Tibial artery (tissue), 4 donors: ENCODE data around the gene AHDC1.

Source experiments
- DNase-seq, 2 donors: peaks; one replicate each; pipeline ENCODE4 v3.0.0-alpha.2; 2019
- H3K27ac ChIP-seq, 2 donors: fragments of 200-600 bp; sonication (generic) in 1 of 2; 1 replicate in 1 of 2; 2 replicates in 1 of 2; pipeline ENCODE4 v1.5.1; 2018 to 2019; ENCODE audit warnings: mild to moderate bottlenecking in 1 of 2
- H3K27me3 ChIP-seq, 2 donors: fragments of 200-600 bp; sonication (generic) in 1 of 2; one replicate each; pipeline versions ENCODE4 v1.5.1 to v1.6.0; 2016 to 2019
- H3K36me3 ChIP-seq, 3 donors: fragments of 200-600 bp; sonication (generic) in 2 of 3; one replicate each; pipeline ENCODE4 v1.5.1; 2016 to 2019; ENCODE audit warnings: mild to moderate bottlenecking in 2 of 3
- H3K4me1 ChIP-seq, 4 donors: fragments of 200-600 bp; sonication (generic) in 2 of 4; 1 replicate in 3 of 4; 2 replicates in 1 of 4; pipeline ENCODE4 v1.5.1; 2016 to 2019
- H3K4me3 ChIP-seq, 2 donors: fragments of 200-600 bp; sonication (generic) in 1 of 2; 1 replicate in 1 of 2; 2 replicates in 1 of 2; pipeline ENCODE4 v1.5.1; 2018 to 2019; ENCODE audit warnings: mild to moderate bottlenecking in 2 of 2
- H3K9me3 ChIP-seq, 3 donors: fragments of 200-600 bp; sonication (generic) in 1 of 3; one replicate each; pipeline ENCODE4 v1.5.1; 2016 to 2019
- intact Hi-C: fragments of 100-400 bp; cut with DNase I; formaldehyde crosslinking; loops from one replicate; pipeline ENCODE4 v1.15.0; 2023; ENCODE audit warnings: low total_unique reads
- TF ChIP-seq, protein P1 (sequence below), 2 experiments: fragments of 200-600 bp in 1 of 2; fragments of 450-650 bp in 1 of 2; IDR thresholded peaks; one replicate each; pipeline ENCODE4 v1.5.1; 2017 to 2019; ENCODE audit warnings: antibody characterized with exemption in 2 of 2, mild to moderate bottlenecking in 1 of 2, moderate library complexity in 1 of 2

The AHDC1 gene

DNA sequence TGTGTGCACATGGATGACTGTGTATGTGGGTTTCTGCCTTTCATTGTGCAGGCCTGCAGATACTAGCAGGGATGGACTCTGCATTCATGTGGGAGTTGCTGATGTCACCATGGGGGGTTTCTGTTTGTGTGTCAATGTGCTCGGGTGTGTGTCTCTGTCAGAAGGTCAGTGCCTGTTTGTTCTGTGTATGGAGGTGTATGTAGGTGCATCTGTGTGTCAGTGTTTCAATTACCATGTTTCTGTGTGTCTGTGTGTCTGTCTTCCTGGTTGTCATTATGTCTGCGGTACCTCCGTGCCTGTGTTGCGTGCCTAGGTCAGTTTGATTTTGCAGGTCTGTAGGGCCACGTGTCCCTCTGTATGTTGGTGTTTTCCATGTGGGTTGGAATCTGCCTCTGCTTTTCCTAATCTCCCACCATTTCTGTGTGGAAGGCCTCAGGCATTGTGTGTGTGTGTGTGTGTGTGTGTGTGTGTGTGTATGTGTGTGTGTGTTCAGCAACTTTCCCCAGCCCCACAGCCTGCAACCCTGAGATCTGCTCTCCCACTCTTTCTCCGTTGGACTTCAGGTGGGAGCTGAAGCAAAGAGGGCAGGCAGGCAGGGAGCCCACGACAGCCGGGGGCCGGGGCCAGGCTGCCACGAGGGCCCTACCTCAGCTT, 77.2 kb downstream of the AHDC1 start:
- no peak overlapping the region for H3K4me3 ChIP-seq
- no peak for DNase-seq

DNA sequence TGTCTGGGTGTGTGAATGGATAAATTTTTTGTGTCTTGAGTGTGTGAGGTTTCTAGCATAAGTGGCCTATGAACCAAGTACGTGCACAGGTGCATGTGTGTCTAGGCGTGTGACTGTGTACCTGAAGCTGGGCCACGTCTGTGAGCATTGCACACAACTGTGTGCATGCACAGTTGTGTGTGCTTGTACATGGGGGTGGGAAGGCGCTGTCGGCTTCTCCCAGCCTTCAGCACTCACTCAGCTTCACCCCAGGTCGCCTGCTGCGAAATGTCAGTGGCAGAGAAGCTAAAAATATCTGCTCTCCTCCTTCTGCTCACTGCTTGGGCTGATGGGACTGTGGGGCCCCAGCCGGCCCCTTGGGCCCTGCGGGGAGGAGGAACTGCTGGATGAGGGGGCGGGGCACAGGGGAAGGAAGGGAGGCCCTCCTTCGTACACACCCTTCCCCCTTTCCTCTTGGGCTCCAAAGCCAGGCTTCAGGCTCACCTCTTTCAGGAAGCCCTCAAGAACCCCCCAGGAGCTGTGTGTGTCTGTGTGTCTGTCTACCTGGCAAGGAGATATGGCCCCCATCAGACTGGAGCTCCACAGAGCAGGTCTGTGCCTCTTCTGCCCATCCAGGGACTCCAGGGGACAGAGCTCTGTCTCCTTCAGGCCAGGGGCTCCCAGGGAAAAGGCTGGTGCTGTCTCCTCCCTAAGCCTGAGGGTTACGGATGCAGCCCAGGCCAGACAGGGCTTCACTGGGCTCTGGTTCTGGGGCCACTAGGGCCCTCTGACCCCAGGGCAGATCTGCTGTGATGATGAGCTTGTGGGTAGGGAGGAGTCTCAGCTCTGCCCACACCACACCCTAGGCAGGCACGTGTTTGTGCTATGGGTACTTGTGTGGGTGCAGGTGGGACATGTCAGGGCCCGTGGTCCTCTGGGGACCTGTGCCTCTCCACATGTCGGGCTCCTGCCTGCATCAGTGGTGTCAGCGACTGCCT, 78.4 kb downstream of the AHDC1 start:
- peak overlapping the region; percentile 86 to 89 for H3K27ac ChIP-seq
- no peaks in the 10 kb centered on the region for H3K27me3 ChIP-seq
- DNase-seq = peak; percentile 72 to 93
- intact Hi-C loops = loop anchor here (5.0 kb wide), 1 partner anchor 33 kb away; the partner anchor contains the start of gene WASF2
- TF ChIP-seq, protein P1, sequence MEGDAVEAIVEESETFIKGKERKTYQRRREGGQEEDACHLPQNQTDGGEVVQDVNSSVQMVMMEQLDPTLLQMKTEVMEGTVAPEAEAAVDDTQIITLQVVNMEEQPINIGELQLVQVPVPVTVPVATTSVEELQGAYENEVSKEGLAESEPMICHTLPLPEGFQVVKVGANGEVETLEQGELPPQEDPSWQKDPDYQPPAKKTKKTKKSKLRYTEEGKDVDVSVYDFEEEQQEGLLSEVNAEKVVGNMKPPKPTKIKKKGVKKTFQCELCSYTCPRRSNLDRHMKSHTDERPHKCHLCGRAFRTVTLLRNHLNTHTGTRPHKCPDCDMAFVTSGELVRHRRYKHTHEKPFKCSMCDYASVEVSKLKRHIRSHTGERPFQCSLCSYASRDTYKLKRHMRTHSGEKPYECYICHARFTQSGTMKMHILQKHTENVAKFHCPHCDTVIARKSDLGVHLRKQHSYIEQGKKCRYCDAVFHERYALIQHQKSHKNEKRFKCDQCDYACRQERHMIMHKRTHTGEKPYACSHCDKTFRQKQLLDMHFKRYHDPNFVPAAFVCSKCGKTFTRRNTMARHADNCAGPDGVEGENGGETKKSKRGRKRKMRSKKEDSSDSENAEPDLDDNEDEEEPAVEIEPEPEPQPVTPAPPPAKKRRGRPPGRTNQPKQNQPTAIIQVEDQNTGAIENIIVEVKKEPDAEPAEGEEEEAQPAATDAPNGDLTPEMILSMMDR (IDR thresholded peaks at IDR 0.05) = no peak
- no peaks in the 10 kb centered on the region for H3K36me3 ChIP-seq
- H3K9me3 ChIP-seq = no peaks in the 10 kb centered on the region
- peaks cover 15 to 91% (median 82%) of the 10 kb centered on the region in 4 donors for H3K4me1 ChIP-seq
- H3K4me3 ChIP-seq = peak overlapping the region; percentile 19

More for the DNA sequence above, 77.2 kb downstream of the AHDC1 start:
- Histone ChIP-seq H3K27me3 (no peaks in the 10 kb centered on the region), H3K36me3 (no peaks in the 10 kb centered on the region), H3K4me1 (peaks cover 11 to 80% (median 71%) of the 10 kb centered on the region in 4 donors), H3K9me3 (no peaks in the 10 kb centered on the region), H3K27ac (peak overlapping the region; percentile 86 to 89)
- intact Hi-C loops = loop anchor here (5.0 kb wide), 1 partner anchor 34 kb away; the partner anchor contains the start of gene WASF2
- TF ChIP-seq, protein P1 (IDR thresholded peaks at IDR 0.05) = no peak

DNA sequence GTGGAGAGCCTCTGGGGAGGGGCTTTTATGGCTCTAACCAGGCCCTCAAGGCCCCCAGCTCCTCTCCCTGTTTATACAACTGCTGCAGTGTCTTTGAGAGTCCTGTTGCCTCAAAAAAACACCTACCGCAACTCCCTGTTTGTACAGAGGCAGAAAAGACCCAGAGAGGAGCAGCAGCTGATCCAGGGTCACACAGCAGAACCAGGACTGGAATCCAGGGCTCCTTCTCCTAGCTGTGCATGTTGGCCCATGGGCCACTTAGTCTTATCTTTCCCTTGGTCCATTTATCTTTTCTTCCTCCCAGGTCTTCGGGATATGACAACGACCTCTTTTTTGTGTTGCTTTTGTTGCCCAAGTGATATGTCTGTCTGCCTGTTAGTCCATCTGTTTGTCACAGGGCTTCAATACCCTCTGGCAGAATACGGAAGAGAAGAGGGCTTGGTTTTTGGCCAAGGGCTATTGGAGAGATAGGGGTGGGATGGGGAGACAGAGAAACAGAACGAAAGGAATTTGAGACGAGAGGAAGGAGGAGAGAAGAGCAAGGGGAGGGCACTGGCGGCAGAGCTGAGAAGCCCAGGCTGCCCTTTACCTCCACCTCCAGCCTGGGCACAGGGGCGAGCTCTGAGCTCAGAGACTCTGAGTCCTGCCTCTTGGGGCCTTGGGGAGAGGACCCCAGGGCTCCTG, 80.5 kb downstream of the AHDC1 start:
- Histone ChIP-seq H3K27ac (peak overlapping the region; percentile 64 to 86), H3K27me3 (no peaks in the 10 kb centered on the region), H3K36me3 (no peaks in the 10 kb centered on the region), H3K9me3 (no peaks in the 10 kb centered on the region), H3K4me3 (peak overlapping the region in 1 of 2 donors; percentile 17), H3K4me1 (peaks cover 15 to 94% (median 85%) of the 10 kb centered on the region in 4 donors)
- DNase-seq = no peak
- intact Hi-C loops = no loop called here
- TF ChIP-seq, protein P1 (IDR thresholded peaks at IDR 0.05) = no peak

DNA sequence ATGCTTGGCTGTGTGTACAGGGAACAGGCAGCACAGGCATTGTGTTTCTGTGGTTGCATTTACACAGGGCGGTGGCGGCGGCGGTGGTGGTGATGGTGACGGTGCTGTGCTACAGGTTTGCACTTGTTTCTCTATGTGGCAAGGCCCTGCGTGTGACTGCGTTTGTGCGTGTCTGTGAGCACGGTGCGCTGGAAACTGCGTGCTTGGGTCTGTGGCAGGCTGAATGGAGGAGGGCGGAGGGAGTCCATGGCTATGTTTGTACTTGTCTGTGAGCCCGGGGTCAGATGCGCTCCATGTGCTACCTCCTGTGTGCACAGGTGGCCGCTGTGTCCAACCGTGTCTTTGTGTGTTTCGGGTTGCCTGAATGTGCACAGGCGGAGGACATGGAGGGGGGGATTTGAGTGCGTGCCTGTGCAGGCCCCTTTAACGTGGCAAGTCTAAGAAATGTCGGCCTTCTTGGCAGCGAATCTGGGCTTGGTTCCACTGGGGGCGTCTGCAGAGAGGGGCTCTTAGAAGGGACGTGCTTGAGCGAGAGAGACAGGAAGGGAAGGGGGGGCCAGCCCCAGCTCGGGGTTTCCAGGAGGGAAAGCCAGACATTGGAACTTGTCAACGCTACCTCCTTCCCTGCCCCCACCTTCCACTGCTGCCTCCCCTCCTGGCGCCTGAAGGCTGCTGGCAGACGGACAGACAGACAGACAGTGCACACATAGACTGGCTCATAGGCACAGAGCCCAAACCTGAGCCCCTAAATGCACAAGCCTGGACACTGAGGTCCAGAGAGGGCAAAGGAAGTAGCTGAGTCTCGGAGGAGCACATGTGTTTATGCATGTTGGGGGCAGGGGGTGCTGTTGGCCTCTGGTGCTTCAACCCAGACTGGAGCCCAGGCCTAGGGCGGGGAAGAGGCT, 81.3 kb downstream of the AHDC1 start:
- H3K4me3 ChIP-seq = peak overlapping the region; percentile 17 to 23
- H3K9me3 ChIP-seq = no peaks in the 10 kb centered on the region
- intact Hi-C loops = no loop called here
- peaks cover 14 to 86% (median 77%) of the 10 kb centered on the region in 4 donors for H3K4me1 ChIP-seq
- H3K27me3 ChIP-seq = no peaks in the 10 kb centered on the region
- DNase-seq = peak; percentile 49 to 84
- TF ChIP-seq, protein P1 (IDR thresholded peaks at IDR 0.05) = peak; percentile 11 to 30
- no peaks in the 10 kb centered on the region for H3K36me3 ChIP-seq
- peak overlapping the region; percentile 64 to 86 for H3K27ac ChIP-seq
